Rectal smooth muscle tissue (tissue), 1 donor: ENCODE results near the gene INF2.

Source experiments
- H3K27ac ChIP-seq: one replicate; pipeline ENCODE4 v1.7.0; 2013; ENCODE audit warnings: low read depth, low read length, inconsistent platforms
- H3K27me3 ChIP-seq: one replicate; pipeline ENCODE4 v1.7.0; 2013; ENCODE audit warnings: low read length; ENCODE audit not compliant: control insufficient read depth, insufficient read depth
- H3K36me3 ChIP-seq: one replicate; pipeline ENCODE4 v1.7.0; 2013; ENCODE audit warnings: low read length; ENCODE audit not compliant: control insufficient read depth, insufficient read depth
- H3K4me1 ChIP-seq: one replicate; pipeline ENCODE4 v1.7.0; 2013; ENCODE audit warnings: low read length; ENCODE audit not compliant: control insufficient read depth, insufficient read depth
- H3K4me3 ChIP-seq: one replicate; pipeline ENCODE4 v1.7.0; 2013; ENCODE audit warnings: low read length
- H3K9ac ChIP-seq: one replicate; pipeline ENCODE4 v1.7.0; 2013; ENCODE audit warnings: low read length

INF2 gene

GRCh38 chr14:104769324-104770071 lies 80.1 kb downstream of the INF2 start:
- Histone ChIP-seq H3K27ac (no peak overlapping the region), H3K4me3 (no peak overlapping the region), H3K36me3 (peaks cover 20% of the 10 kb centered on the region), H3K27me3 (no peaks in the 10 kb centered on the region), H3K4me1 (no peaks in the 10 kb centered on the region), H3K9ac (no peak overlapping the region)

GRCh38 chr14:104770072-104770579 lies 80.7 kb downstream of the INF2 start:
- no peak overlapping the region for H3K4me3 ChIP-seq
- H3K9ac ChIP-seq = no peak overlapping the region
- H3K27me3 ChIP-seq = no peaks in the 10 kb centered on the region
- peaks cover 20% of the 10 kb centered on the region for H3K36me3 ChIP-seq
- no peak overlapping the region for H3K27ac ChIP-seq
- H3K4me1 ChIP-seq = no peaks in the 10 kb centered on the region

DNA sequence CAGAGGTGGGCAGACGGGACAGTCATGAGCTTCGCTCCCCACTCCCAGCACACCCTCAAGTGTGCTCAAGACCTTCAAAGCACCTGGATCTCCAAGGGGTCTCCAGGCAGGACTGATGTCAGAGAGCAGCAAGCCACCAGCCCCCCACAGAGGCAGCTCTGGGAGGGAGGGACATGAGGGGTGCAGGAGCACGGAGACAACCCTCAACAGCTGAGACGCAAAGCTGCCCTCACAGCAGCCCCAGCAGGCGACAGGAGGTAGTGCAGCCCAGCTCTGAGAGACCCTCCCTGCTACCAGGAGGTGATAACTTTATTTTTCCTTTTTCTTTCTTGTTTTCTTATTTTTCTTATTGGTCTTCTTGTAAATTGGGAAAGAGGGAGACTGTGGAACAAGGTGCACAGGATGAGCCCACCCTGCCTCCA lies 81.4 kb downstream of the INF2 start:
- no peak overlapping the region for H3K9ac ChIP-seq
- no peak overlapping the region for H3K27ac ChIP-seq
- H3K4me1 ChIP-seq = no peaks in the 10 kb centered on the region
- H3K4me3 ChIP-seq = no peak overlapping the region
- peaks cover 20% of the 10 kb centered on the region for H3K36me3 ChIP-seq
- H3K27me3 ChIP-seq = no peaks in the 10 kb centered on the region

DNA sequence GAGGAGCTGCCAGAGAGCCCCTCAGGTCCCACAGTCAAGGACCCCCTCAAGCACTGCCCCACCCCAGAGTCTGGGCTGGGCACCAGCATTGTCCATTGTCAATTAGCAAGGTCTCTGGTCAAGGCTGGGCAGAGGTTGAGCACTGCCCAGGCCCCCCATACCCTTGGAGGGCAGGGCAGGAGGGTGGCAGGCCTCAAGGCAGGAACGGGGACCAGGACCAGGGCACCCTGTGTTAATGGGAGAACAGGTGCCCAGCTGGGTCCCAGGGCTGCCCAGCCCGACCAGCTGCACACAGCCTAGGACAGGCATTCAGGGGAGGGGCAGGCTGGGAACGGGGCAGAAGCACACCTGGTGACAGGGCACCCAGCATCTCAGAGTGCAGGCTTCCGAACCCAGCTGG lies 82.0 kb downstream of the INF2 start:
- H3K36me3 ChIP-seq = peaks cover 20% of the 10 kb centered on the region
- no peak overlapping the region for H3K27ac ChIP-seq
- H3K4me3 ChIP-seq = no peak overlapping the region
- H3K27me3 ChIP-seq = no peaks in the 10 kb centered on the region
- no peaks in the 10 kb centered on the region for H3K4me1 ChIP-seq
- no peak overlapping the region for H3K9ac ChIP-seq
